ENCODE results near the gene HSPD1. TPM values are rescaled to one million over a fixed set of nuclear protein-coding genes. Genes with fewer than 3 reads are reported as not detected.

The HSPD1 gene
- total and polyA plus RNA-seq, 8 donors: 79.9 to 218 (median 127) TPM

DNA sequence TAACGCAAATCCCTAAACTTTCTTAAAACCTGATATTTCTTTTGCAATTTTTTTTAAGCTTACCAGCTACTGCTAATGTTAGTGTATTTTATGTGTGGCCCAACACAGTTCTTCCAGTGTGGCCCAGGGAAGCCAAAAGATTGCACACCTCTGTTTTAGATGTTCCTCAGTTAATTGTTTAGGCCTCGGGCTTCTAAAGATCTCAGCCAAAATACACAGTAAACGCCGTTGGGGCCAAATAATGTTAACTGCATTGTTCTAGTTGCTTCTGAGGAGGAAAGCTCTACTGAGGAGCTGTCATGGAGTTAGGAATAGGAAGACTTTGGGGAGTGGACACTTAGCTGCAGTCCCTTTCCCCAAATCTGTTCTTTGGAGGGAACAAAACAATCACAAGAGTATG is 2.6 kb upstream of the HSPD1 start:
- Histone ChIP-seq H3K4me1 (peaks cover 24 to 43% (median 34%) of the 10 kb centered on the region in 4 donors), H3K4me3 (peak overlapping the region in 2 of 4 donors; percentile 78 to 90), H3K27ac (peak overlapping the region; percentile 29 to 100 (median 98)), H3K27me3 (no peaks in the 10 kb centered on the region), H3K9me3 (no peaks in the 10 kb centered on the region), H3K36me3 (peaks cover 3 to 37% (median 26%) of the 10 kb centered on the region in 4 donors)
- TF ChIP-seq, protein P1, sequence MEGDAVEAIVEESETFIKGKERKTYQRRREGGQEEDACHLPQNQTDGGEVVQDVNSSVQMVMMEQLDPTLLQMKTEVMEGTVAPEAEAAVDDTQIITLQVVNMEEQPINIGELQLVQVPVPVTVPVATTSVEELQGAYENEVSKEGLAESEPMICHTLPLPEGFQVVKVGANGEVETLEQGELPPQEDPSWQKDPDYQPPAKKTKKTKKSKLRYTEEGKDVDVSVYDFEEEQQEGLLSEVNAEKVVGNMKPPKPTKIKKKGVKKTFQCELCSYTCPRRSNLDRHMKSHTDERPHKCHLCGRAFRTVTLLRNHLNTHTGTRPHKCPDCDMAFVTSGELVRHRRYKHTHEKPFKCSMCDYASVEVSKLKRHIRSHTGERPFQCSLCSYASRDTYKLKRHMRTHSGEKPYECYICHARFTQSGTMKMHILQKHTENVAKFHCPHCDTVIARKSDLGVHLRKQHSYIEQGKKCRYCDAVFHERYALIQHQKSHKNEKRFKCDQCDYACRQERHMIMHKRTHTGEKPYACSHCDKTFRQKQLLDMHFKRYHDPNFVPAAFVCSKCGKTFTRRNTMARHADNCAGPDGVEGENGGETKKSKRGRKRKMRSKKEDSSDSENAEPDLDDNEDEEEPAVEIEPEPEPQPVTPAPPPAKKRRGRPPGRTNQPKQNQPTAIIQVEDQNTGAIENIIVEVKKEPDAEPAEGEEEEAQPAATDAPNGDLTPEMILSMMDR (IDR thresholded peaks at IDR 0.05): no peak
- intact Hi-C loops (cut with DNase I; ENCODE audit: low total_unique reads): no loop called here
- WGBS, 5 donors: 23 to 49% (median 32%) methylated on average over 4 of the region's 4 CpGs
- no peak for DNase-seq

DNA sequence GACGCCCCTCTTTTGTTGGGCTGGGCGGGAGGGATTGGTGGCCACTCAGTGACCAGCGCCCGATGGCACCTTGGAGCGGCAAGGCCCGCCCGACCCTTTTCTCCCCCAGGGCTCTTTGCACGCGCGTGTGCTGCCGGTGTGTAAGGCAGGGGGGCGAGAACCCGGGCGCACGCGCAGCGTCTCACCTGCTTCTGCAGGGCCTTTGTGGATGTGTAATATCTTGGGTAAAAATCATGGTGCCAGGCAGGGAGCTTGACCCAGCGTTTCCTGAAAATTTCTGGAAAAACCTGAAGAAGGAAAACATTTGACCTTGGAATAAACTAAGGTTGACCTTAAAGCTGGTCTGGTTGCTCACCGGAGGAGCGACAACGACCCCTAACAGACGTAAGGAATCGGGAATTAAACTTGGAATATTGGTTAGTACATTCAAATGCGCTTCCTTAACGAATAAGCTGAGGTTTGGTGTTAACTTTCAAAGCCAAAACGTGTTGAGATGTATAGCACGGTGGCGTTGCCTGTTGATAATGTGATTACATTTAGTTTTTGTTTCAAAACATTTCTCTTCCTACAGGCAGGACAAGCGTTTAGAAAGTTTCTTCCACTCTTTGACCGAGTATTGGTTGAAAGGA is 977 bp upstream of the HSPD1 start:
- DNase-seq: no peak
- Histone ChIP-seq H3K36me3 (peaks cover 17 to 53% (median 42%) of the 10 kb centered on the region in 4 donors), H3K4me3 (peak overlapping the region; percentile 66 to 90 (median 81)), H3K9me3 (no peaks in the 10 kb centered on the region), H3K27me3 (no peaks in the 10 kb centered on the region), H3K27ac (peak overlapping the region; percentile 94 to 100 (median 98)), H3K4me1 (peaks cover 36 to 58% (median 47%) of the 10 kb centered on the region in 4 donors)
- TF ChIP-seq, protein P1 (IDR thresholded peaks at IDR 0.05): no peak
- TF ChIP-seq POLR2A (IDR thresholded peaks at IDR 0.05) (no peak), EP300 (IDR thresholded peaks at IDR 0.05) (no peak), POLR2AphosphoS5 (IDR thresholded peaks at IDR 0.05) (no peak)
- WGBS, 5 donors: 0 to 1% (median 0%) methylated on average over 23 to 30 of the region's 30 CpGs
- intact Hi-C loops (cut with DNase I; ENCODE audit: low total_unique reads): no loop called here

DNA sequence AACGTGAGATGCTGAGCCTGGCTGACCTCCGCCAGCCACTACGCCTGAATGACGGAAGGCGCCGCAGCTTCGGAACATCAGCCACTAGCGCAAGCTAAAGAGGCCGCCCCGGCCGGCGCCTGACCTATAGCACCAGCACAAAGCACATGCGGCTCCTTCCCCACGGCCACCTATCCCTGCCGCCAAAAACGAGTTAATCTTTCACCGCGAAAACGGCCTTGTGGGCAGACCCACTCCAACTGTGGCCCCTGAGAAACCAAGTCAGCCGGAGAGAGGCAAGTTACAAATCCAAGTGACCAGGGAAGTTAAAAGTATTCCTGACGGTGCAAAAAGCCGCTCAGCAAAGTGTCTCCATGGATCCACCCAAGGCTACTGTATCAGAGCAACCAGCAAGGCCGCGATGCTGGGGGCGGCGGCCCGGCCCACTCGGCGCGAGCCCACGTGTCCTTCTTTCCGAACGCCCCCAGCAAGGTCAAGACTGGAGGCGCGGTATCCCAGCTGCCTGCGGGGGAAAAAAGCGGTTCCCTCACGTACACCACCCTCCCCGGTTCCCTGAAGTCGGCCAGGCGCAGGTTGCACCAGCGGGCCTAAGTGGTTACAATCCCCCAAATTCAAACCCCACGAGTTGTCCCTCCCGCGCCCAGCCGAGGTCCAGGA is 575 bp downstream of the HSPD1 start:
- Histone ChIP-seq H3K27ac (peak overlapping the region; percentile 94 to 100 (median 98)), H3K9me3 (no peaks in the 10 kb centered on the region), H3K4me1 (peaks cover 39 to 64% (median 50%) of the 10 kb centered on the region in 4 donors), H3K36me3 (peaks cover 30 to 55% (median 45%) of the 10 kb centered on the region in 4 donors), H3K27me3 (no peaks in the 10 kb centered on the region), H3K4me3 (peak overlapping the region; percentile 66 to 90 (median 81))
- peak; percentile 75 to 88 for DNase-seq
- intact Hi-C loops (cut with DNase I; ENCODE audit: low total_unique reads): no loop called here
- TF ChIP-seq POLR2AphosphoS5 (IDR thresholded peaks at IDR 0.05) (peak; percentile 21 to 51 (median 39)), EP300 (IDR thresholded peaks at IDR 0.05) (no peak), POLR2A (IDR thresholded peaks at IDR 0.05) (no peak)
- TF ChIP-seq, protein P1 (IDR thresholded peaks at IDR 0.05): no peak
- 0% methylated on average over 17 to 46 of the region's 46 CpGs for WGBS, 5 donors

DNA sequence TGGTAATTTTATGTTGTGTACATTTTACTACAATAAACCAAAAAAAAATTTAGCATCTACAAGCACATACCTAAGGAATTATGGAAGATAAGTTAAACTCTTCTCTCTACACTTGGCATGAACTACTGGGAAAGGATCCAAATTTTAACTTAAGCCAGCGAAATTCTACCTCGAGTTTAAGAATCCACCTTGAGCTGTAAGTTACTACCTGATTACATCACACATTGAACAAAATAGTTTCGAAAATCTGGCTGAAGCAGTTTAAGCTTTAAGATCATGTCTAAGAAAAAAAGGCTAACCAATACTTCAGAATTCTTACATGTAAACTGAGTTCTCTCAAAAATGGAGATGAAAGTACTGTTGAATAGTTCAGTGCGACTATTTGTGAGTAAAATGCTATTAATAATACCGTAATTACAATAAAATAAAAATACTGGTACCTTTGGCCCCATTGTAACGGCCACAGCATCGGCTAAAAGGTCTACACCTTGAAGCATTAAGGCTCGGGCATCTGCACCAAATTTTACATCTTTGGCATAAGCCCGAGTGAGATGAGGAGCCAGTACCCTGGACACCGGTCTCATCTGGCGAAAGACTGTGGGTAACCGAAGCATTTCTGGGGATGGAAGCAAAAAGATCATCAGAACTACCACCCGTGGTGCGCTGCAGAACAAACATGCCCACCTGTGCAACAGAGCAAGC is 1.3 kb downstream of the HSPD1 start:
- H3K27ac ChIP-seq: peak overlapping the region; percentile 94 to 100 (median 98)
- TF ChIP-seq POLR2A (IDR thresholded peaks at IDR 0.05) (no peak), POLR2AphosphoS5 (IDR thresholded peaks at IDR 0.05) (no peak), EP300 (IDR thresholded peaks at IDR 0.05) (no peak)
- TF ChIP-seq, protein P1 (IDR thresholded peaks at IDR 0.05): no peak
- H3K9me3 ChIP-seq: no peaks in the 10 kb centered on the region
- peaks cover 34 to 55% (median 45%) of the 10 kb centered on the region in 4 donors for H3K36me3 ChIP-seq
- peak overlapping the region; percentile 66 to 90 (median 81) for H3K4me3 ChIP-seq
- intact Hi-C loops (cut with DNase I; ENCODE audit: low total_unique reads): no loop called here
- 5 to 9% (median 7%) methylated on average over 14 of the region's 14 CpGs for whole genome bisulfite sequencing, 5 donors
- DNase-seq: peak in 1 of 2 donors; percentile 16
- no peaks in the 10 kb centered on the region for H3K27me3 ChIP-seq
- peaks cover 39 to 64% (median 50%) of the 10 kb centered on the region in 4 donors for H3K4me1 ChIP-seq
